Adipocyte (in vitro differentiated cells): ENCODE measurements around the gene FXYD6.

Experiments used
- DNase-seq: peaks from one replicate; pipeline ENCODE4 v3.0.0-alpha.2; 2015; ENCODE audit warnings: low read depth
- H3K27me3 ChIP-seq: replicated peaks from 2 replicates; pipeline ENCODE4 v1.7.0; 2013; ENCODE audit warnings: mild to moderate bottlenecking, low read length, moderate library complexity; ENCODE audit not compliant: control insufficient read depth, insufficient read depth
- H3K36me3 ChIP-seq: 2 replicates; pipeline ENCODE4 v1.7.0; 2013; ENCODE audit warnings: low read length, mild to moderate bottlenecking, moderate library complexity; ENCODE audit not compliant: control insufficient read depth, insufficient read depth, severe bottlenecking
- H3K4me1 ChIP-seq: 2 replicates; pipeline ENCODE4 v1.7.0; 2013; ENCODE audit warnings: mild to moderate bottlenecking, low read length, moderate library complexity; ENCODE audit not compliant: control insufficient read depth, insufficient read depth
- H3K4me3 ChIP-seq: 2 replicates; pipeline ENCODE4 v1.7.0; 2013; ENCODE audit warnings: mild to moderate bottlenecking, low read length, moderate library complexity
- H3K9ac ChIP-seq: 2 replicates; pipeline ENCODE4 v1.7.0; 2013; ENCODE audit warnings: mild to moderate bottlenecking, low read length, moderate library complexity
- H3K9me3 ChIP-seq: 2 replicates; pipeline ENCODE4 v1.7.0; 2013; ENCODE audit warnings: mild to moderate bottlenecking, low read length, moderate library complexity; ENCODE audit not compliant: control insufficient read depth

Gene FXYD6

DNA sequence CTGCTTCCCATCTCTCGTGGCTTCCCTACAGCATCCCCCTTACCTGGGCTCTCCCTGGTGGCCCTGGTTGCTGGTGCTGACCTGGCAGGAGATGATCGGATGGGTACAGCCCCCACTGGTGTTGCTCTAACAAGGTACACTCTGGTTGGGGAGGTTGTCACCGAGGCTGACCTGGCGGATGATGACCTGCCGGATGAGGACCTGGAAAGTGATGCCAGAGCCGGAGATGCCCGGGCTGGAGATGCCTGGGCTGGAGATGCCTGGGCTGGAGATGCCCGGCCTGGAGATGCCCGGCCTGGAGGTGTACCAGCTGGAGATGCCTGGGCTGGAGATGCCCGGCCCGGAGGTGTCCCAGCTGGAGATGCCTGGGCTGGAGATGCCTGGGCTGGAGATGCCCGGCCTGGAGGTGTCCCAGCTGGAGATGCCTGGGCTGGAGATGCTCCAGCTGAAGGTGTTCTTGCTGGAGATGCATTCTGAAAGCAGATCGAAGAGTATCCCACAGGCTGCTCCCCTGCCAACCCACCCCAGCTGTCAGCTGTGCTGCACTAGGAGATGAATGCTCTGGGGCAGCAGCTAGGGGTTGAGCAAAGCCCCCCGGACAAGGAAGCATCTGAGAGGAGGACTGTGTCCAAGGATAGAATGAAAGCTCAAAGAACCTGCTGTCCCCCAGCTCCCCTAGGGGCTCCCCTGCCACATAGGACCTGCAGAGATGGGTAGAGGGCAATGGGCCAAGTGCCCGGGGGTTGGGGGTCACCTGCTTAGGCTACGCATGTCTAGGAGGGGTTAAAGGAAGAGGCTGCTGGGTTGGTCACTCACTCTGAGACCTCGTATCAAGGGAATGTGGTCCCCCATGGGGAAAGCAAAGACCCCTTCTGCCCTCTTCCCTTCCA lies 42.2 kb upstream of the FXYD6 start:
- no peaks in the 10 kb centered on the region for H3K9me3 ChIP-seq

DNA sequence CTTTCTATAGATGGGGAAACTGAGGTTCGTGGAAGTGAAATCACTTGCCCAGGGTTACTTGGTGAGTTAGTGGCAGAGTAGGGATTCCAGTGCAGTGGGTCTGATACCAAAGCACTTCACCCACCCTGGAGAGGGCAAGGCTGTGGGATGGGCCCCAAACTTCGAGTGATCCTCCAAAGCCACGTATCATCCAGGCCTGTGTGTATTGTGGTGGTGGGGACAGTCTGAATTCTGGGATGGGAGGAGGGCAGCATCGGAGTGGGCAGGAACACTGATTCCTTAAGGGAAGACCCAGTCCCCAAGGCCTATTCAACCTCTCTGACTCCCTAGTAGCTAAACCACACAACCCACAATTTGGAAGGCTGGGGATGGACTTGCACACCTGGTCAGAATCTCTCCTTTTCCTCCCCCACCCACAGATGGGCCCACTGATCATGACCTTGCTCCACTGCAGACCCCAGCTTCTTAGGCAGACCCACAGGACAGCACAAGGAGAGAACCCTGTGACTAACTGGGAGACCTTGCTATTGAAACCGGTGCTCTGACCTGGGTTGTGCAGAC lies 41.2 kb upstream of the FXYD6 start:
- H3K9ac ChIP-seq, result no peak overlapping the region
- H3K36me3 ChIP-seq, result no peaks in the 10 kb centered on the region
- peaks cover 62% of the 10 kb centered on the region for H3K27me3 ChIP-seq
- H3K4me1 ChIP-seq, result no peaks in the 10 kb centered on the region
- H3K4me3 ChIP-seq, result no peak overlapping the region
- no peaks in the 10 kb centered on the region for H3K9me3 ChIP-seq
- no peak for DNase-seq

More for the DNA sequence above, 42.2 kb upstream of the FXYD6 start:
- Histone ChIP-seq H3K9ac (no peak overlapping the region), H3K36me3 (no peaks in the 10 kb centered on the region), H3K4me3 (no peak overlapping the region), H3K27me3 (peaks cover 62% of the 10 kb centered on the region), H3K4me1 (no peaks in the 10 kb centered on the region)
- DNase-seq, result no peak

DNA sequence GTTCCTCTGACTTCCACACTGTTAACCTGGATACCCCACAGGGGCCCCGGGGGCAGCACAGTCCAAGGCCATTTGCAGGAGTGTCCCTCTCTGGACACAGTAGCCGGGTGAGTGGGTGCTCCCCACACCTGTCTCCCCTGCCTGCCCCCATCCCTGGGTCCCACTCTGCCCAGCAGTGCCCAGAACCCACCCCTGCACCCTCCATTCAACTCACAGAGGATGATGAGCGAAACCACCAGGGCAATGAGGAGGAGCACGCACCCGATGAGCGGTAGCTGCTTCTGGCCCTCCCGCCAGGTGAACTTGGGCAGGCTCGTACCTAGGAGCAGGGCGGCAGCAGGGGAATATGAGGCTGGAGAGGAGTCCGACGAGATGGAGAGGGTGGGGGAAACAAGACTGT lies 40.5 kb upstream of the FXYD6 start:
- H3K27me3 ChIP-seq, result peaks cover 62% of the 10 kb centered on the region
- no peaks in the 10 kb centered on the region for H3K9me3 ChIP-seq
- H3K4me1 ChIP-seq, result no peaks in the 10 kb centered on the region
- H3K9ac ChIP-seq, result no peak overlapping the region
- H3K36me3 ChIP-seq, result no peaks in the 10 kb centered on the region
- DNase-seq, result no peak
- H3K4me3 ChIP-seq, result no peak overlapping the region

DNA sequence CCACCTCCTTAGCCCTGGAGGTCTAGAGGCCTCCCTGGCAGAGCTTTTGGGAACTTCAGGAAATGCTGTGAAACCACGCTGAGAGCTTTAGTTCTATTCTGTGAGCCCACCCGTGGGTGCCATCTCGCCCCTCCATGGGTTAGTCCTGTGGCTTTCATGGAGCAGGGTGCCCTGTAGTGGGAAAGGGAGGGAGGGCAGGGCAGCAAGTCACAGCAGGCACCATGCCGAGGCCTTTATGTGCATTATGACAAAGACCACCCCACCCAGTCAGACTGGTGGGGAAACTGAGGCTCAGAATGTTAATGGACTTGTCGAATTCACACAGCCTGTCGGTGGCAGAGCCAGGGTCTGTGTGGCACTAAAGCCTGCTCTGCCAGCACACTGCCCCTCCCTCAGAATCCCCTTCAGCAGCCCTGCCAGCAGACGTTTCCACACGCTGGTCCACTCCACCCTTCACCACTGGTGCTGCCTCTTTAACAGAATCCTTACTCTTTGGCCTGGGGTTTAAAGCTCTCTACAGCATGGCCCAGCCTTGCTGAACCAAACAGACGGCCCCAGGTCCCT lies 39.3 kb upstream of the FXYD6 start:
- peaks cover 66% of the 10 kb centered on the region for H3K27me3 ChIP-seq
- DNase-seq, result no peak

DNA sequence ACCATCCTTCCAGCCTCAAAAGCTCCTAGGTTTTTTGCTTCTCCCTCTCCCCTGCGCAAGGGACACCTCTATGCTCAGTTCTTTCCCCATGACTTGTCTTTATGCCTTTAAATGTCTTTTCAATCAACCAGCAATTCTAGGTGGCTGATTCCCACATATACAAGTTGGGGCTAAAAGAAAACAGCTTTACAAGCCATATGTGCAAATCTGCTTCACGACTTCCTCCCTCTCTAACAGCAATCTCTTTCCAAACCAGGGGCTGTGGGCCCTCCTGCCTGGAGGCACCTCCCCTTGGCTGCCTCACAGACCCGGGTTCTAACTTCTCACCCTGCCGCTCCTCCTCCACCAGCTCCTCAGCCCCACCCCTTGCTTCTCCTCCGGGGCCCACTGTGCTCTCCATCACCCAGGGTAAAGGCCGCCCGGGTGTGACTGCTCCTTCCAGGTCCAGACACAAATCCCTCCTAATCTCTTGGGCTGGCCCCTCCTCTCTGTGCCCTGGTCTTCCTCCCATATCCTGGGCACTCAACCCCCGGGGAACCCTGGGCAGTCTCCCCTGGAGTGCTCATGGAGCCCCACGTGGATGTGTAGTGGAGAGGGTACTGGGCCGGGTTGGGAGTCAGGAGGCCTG lies 38.6 kb upstream of the FXYD6 start:
- no peak overlapping the region for H3K9ac ChIP-seq
- no peaks in the 10 kb centered on the region for H3K4me1 ChIP-seq
- H3K9me3 ChIP-seq, result no peaks in the 10 kb centered on the region
- no peaks in the 10 kb centered on the region for H3K36me3 ChIP-seq
- no peak for DNase-seq
- no peak overlapping the region for H3K4me3 ChIP-seq
- peaks cover 73% of the 10 kb centered on the region for H3K27me3 ChIP-seq

More for the DNA sequence above, 39.3 kb upstream of the FXYD6 start:
- Histone ChIP-seq H3K4me3 (no peak overlapping the region), H3K9ac (no peak overlapping the region), H3K36me3 (no peaks in the 10 kb centered on the region), H3K4me1 (no peaks in the 10 kb centered on the region), H3K9me3 (no peaks in the 10 kb centered on the region)

DNA sequence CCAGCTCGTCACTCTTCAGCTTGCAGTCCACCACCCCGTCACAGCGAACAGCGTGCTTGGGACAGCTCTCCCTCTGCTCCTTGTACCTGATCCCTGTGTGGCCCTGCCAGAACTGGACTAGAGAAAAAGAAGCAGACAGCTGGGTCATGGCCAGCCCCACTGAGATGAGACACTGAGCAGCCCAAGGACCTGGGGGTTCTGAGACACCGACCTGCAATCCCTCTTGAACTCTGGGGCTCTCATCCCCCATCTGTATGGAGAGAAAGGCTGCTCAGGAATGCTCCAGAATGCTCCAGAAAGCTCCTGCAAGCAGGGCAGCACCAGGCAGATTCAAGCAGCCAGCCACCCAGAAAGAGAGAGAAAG lies 37.9 kb upstream of the FXYD6 start:
- H3K9ac ChIP-seq, result no peak overlapping the region
- DNase-seq, result no peak

DNA sequence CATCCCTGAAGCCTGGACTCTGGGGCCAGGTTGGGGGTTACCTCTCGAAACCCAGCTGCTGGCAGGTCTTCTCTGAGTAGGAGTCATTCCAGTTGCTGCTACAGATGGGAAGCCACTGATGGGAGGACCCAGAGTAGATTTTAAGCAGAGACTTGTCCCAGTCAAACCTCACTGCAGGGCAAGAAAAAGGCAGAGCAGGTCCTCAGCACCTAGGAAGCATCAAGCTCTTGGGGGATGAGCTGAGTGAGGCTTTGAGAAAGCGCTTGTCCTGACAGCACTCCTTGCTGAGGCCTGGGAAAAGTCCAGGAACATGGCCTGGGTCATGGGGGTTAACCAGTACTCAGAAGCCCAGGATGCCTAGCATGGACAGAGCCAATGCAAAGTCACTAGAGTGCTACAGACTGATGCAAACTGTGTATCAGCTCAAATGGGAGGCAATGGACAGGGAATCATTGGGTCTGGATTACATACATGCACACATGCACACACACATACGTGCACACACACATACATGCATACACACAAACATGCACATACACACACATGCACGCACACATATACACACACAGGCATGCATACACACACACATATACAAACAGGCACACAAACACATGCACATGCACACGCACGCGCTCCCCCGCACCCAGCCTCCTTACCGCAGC lies 37.4 kb upstream of the FXYD6 start:
- Histone ChIP-seq H3K4me3 (no peak overlapping the region), H3K9ac (no peak overlapping the region), H3K9me3 (no peaks in the 10 kb centered on the region), H3K36me3 (no peaks in the 10 kb centered on the region), H3K4me1 (no peaks in the 10 kb centered on the region), H3K27me3 (peaks cover 67% of the 10 kb centered on the region)
- DNase-seq, result no peak

More for the DNA sequence above, 37.9 kb upstream of the FXYD6 start:
- no peak overlapping the region for H3K4me3 ChIP-seq
- H3K27me3 ChIP-seq, result peaks cover 67% of the 10 kb centered on the region
- H3K36me3 ChIP-seq, result no peaks in the 10 kb centered on the region
- no peaks in the 10 kb centered on the region for H3K4me1 ChIP-seq
- no peaks in the 10 kb centered on the region for H3K9me3 ChIP-seq

DNA sequence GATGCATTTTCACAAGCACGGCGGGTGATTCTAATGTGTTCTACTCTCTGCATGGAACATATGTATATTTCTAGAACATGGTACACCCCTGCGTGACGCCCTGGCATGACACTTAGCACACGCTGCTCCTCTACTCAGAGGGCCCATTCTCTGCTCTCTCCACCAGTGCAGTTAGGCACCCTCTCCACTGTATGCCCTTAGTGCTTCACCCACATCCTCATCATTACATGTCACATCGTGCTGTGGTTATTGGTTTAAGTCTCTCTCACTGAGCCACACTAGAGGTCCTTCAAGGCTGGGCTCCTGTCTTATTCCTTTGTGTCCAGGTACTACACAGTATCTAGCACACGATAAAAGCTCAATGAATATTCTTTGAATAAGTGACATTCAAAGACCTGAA lies 36.0 kb upstream of the FXYD6 start:
- Histone ChIP-seq H3K9me3 (no peaks in the 10 kb centered on the region), H3K4me1 (peaks cover 3% of the 10 kb centered on the region), H3K27me3 (peaks cover 54% of the 10 kb centered on the region), H3K4me3 (no peak overlapping the region), H3K36me3 (no peaks in the 10 kb centered on the region), H3K9ac (no peak overlapping the region)
- DNase-seq, result no peak

DNA sequence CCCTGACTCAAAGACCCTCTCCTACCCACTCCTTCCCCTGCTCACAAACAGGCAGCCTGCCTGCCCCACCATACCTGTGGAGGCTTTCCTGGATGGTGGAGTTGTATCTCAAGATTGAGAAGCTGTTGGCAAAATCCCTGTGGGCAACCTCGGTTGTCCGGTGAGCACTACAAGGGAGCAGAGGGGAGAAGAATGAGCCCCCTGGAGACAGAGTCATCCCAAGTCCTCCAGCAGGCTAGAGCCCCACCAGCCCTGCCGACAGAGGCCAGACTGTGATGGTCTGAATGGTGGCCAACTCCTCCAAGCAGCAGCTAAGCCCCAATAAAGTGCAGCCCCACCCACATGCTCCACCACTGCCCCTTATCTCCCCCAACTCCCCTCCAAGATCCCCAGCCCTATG lies 35.2 kb upstream of the FXYD6 start:
- Histone ChIP-seq H3K4me1 (peaks cover 9% of the 10 kb centered on the region), H3K9ac (no peak overlapping the region), H3K27me3 (peaks cover 47% of the 10 kb centered on the region), H3K9me3 (no peaks in the 10 kb centered on the region), H3K36me3 (no peaks in the 10 kb centered on the region), H3K4me3 (no peak overlapping the region)
- no peak for DNase-seq

DNA sequence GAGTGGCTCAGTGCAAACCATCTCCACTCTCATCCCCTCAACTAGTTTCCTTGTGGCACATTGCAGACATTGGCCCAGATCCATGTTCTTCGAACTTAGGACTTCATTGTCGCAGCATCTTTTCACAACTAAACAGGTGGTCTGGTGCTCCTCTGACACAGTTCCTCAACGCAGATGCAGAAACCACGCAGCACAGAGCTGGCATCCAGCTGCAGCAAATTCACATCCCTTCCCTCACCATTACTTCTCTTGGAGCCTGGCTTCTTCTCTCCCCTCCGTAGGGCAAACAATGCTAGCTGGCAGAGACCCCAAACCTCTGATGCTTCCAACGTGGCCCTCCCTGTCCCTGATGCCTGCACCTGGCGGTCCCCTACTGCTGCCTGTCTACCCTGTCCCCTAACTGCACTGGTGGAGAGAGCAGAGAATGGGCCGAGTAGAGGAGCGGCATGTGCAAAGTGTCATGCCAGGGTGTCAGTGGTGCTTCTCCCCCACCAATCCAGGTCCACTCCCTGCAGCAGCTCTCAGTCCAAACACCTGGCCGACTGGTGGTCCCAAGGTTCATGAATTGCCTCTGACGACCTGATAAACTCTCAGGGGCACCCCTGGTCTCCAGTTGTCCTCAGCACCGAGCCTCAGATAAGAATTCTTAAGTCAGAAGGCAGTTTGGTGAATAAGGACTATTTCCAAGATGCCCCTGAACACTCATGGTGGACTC lies 34.6 kb upstream of the FXYD6 start:
- Histone ChIP-seq H3K4me3 (no peak overlapping the region), H3K4me1 (peaks cover 14% of the 10 kb centered on the region), H3K36me3 (no peaks in the 10 kb centered on the region), H3K9ac (no peak overlapping the region), H3K27me3 (peaks cover 41% of the 10 kb centered on the region), H3K9me3 (no peaks in the 10 kb centered on the region)
- DNase-seq, result no peak
